Measurements from ENCODE around the gene VSTM4.

VSTM4 gene

GRCh38 chr10:49091450-49092210, 23.7 kb downstream of the VSTM4 start:
- no peak for DNase-seq (ENCODE audit: low spot score)

- no peak for DNase-seq (ENCODE audit: low spot score)
Observed at GRCh38 chr10:49090696-49091380, 24.5 kb downstream of the VSTM4 start.

GRCh38 chr10:49090189-49090575, 25.1 kb downstream of the VSTM4 start:
- DNase-seq (ENCODE audit: low spot score), result no peak

DNA sequence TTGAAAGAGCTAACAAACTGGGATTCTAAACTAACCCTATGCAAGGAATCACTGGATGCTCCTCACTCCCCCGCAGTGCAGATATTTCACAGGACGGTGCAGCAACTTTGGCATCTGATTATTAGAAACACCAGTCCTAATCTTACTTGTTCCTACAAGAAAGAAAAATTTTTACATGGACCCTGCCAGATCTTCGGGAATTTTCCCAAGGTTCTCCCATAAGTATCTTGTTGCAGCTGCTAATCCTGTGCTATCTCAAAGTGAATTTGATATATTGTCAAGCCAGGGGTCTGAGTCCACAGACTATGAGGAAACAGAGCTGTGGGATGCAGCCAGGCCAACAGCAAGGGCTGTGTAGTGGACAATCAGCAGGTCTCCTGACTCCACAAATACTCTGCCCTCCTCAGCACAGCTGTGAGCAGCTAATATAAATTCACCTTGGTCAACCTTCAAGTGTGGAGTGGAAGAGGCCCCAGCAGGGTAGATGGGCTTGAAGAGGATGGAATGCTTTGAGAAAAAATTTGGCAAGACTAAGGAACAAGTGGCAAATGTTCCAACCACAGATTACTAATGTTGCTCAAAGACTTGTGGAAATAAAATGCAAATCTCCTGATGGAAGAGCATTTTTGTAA, 25.6 kb downstream of the VSTM4 start:
- no peak for DNase-seq (ENCODE audit: low spot score)

DNA sequence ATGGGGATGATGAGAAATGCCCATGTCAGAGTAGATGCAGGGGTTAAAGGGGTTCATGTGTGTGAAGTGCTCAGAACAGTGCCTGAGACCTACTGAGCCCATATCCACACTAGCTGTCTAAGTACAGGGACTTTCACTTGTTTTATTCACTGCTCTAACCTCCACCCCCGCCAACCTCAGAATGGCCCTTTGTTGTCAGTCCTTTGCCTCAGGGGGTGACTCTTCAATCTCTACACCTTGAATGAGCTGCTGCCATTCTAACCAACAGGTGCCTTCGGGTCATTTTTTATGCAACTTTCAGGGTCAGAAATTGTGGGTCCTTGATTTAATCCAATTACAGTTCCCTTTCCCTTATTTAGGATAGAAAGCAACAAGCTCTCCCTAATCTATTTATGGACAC, 26.2 kb downstream of the VSTM4 start:
- DNase-seq (ENCODE audit: low spot score), result no peak

DNA sequence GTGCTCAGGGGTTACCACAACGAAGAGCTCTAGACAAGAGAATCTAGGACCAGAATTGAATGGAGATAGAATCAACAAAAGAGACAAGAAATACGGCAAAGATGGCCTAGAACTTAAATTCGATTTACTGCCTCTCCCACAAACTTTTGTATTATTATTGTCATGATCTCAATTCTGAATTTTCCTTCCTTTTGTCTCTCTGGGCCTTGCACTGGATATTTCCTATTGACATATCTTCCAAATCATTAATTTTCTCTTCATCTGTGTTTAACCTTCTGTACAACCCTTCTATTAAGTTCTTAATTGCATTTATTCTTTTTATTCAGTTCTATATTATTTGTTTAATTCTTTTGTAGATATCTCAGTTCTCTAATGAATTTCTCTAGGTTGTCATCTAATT, 28.4 kb downstream of the VSTM4 start:
- DNase-seq (ENCODE audit: low spot score), result no peak

- DNase-seq (ENCODE audit: low spot score), result no peak
Observed at GRCh38 chr10:49083261-49083660, 32.1 kb downstream of the VSTM4 start.

- no peak for DNase-seq (ENCODE audit: low spot score)
Observed at GRCh38 chr10:49082766-49083165, 32.6 kb downstream of the VSTM4 start.

DNA sequence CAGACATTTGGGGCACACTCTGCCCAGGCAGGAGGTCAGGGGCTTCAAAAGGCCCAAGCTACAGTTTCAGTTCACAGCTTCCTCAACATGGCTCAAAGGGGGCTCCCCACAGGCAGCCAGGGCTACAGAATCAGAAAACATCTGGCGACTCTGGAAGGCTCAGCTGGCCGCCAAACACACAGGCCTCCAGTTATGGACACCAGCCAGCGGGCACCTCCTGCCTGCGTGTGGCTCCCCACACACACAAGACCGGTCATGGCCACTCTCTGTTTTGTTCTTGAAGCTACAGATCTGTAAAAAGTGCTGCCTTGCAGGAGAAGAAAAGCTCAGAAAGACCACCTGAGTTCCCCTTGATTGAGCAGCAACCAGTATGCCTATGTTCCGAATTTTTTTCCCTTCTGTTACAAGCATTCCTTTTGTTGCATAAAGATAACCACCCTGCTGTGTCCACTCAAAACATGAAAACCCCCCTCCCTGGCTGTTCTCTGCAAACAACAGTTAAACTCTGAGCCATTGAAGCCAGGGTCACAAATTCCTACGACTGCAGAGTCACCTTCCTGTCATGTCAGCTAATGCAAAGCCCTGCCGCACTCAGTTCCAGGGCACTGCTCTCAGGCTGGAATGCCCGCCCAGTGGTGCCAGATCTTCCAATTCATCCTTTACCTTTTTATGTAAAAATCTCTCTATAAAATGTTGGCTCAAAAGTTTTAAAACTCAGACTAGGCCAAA, 33.6 kb downstream of the VSTM4 start:
- DNase-seq (ENCODE audit: low spot score), result no peak

- DNase-seq (ENCODE audit: low spot score), result no peak
Observed at GRCh38 chr10:49080965-49081364, 34.4 kb downstream of the VSTM4 start.

- DNase-seq (ENCODE audit: low spot score), result no peak
Observed at GRCh38 chr10:49080071-49080470, 35.3 kb downstream of the VSTM4 start.

DNA sequence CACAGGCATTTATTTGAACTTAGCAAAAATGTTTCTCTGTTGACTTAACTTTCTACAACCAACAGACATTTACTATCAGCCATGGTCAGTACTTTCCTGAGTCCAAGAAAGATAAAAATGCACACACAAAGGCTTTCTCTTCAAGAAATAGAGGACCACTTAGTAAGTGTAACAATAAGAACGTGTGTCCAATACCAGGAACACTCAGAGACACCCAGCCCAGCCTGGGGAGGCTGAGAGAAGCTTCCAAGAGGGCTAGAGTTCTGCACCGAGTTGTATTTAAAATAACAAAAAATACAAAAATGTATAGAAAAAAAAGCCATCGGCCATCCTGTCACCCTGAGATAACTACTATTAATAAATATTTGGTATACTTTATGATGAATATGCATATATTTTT, 35.8 kb downstream of the VSTM4 start:
- no peak for DNase-seq (ENCODE audit: low spot score)

DNA sequence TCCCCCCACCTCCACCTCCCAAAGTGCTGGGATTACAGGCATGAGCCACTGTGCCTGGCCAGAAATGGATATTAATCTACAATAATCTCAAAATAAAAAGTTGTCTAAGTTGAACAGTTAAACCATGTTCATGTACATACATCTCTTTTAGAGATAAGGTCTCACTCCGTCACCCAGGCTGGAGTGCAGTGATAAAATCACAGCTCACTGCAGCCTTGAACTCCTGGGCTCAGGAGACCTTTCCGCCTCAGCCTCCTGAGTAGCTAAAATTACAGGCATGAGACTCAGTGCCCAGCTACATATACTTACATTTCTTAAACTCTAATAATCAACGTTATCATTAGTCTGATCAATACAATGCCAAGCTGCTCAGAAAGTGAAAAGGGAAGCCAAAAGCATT, 36.2 kb downstream of the VSTM4 start:
- no peak for DNase-seq (ENCODE audit: low spot score)

- no peak for DNase-seq (ENCODE audit: low spot score)
Observed at GRCh38 chr10:49078433-49078832, 36.9 kb downstream of the VSTM4 start.

GRCh38 chr10:49076741-49077521, 38.4 kb downstream of the VSTM4 start:
- DNase-seq (ENCODE audit: low spot score), result no peak

- DNase-seq (ENCODE audit: low spot score), result no peak
Observed at GRCh38 chr10:49076319-49076718, 39.0 kb downstream of the VSTM4 start.

DNA sequence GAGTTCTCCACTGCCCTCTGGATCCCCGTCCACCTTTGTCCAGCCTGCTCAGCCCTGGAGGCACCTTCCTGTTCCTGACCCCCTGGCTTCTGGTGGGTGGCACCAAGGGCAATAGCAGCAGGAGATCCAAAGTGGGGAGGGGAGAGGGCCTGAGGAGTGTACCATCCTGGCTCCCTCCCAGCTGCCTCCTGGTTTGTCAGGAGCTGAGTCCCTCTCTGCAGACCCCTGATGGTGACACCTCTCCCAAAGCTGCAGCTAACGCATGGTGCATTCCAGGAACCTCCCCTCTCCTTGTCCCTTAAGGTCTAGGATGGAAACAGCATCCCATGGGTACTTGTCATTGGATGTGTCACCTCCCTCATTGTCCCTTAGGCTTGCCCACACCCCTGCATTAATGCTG, 39.6 kb downstream of the VSTM4 start:
- DNase-seq (ENCODE audit: low spot score), result no peak

DNA sequence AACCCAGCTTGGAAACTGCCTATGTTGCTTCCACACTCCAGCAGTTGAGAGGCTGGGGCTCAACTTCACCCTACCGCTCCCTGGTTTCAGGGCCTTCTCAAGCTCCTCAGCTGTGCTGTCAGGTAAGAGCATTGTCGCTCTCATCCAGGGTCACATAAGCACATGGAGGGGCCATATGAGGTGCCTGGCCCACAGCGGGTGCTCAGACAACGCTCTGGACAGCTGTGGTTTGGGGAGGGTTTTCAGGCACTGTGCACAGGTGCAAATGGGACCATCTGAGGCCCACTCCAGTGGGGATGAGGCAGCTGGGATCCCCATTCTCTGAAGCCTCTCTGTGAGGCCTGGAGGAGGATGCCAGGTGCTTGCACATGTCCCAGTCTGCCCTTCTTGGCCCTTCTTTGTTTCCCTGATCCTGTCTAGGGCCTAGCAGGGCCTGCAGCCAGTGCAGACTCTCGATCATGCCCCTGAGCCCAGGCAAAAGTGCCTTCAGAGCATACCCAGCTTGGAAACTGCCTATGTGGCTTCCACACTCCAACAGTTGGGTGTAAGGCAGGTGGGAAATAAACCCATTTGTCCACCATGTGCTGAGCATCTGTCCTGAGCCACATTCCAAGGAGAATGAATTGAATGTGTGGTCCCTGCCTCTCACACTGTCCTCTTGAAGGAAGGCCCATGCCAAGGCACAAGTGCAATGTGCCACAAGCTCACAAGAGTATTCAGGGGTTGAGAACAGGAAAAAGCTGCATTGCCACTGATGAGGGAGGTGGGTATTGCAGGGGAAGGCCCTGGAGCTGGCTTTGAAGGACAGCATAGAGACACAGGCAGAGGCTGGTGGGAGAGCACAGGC, 40.3 kb downstream of the VSTM4 start:
- DNase-seq (ENCODE audit: low spot score), result no peak

DNA sequence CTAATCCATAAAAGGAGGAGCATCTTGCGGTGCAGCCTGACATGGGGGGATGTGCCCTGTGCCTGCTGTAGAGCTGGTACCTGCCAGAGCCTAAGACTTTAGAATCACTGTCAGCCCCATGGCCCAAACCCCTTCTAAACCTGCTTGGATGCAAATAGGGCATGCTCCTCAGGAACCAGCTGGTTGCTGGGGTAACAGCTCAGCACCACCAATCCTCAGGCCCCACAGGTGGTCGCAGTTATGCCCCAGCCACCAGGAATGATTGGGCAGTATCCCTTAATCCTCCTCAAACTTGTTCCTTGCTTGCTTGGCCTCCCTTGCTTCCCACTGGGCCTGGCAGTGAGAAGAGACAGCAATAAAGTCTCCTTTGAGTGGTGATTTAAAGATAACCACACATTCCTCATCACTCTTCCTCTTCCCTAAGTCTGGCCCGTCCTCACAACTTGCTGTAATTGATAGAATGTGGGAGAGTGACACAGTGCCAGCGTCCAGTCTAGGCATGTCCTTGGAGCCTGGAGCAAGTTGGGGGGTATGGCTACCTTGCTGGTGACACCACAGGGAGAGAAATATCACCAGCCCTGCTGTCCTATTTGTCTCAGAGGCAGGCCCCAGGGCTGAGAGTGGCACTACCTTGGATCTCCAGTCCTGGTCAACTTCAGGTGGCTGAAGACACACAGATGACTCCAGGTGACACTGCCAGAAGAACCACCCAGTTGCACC, 43.0 kb downstream of the VSTM4 start:
- DNase-seq (ENCODE audit: low spot score), result no peak

- DNase-seq (ENCODE audit: low spot score), result no peak
Observed at GRCh38 chr10:49071160-49071761, 44.1 kb downstream of the VSTM4 start.
